Effector CD4-positive, alpha-beta T cell (primary cell): Measurements from ENCODE around the gene BRIP1.
"Not testable (repeated sequence)": the region's sequence is repeated elsewhere in the genome, so short reads cannot be mapped to it uniquely, and the experiment has no call there.

ENCODE experiments used
- DNase-seq: peaks from one replicate; pipeline ENCODE4 v3.0.0-alpha.2; 2020
- total RNA-seq: gene quantifications from one replicate; lab custom pipeline; 2026; lab: John Stamatoyannopoulos, UW

BRIP1 gene
- 6.8 reads per million, percentile 25 among the genes with 10 or more reads in this experiment for total RNA-seq

- DNase-seq, result peak; percentile 86
Observed at GRCh38 chr17:61862975-61863800, at the start of gene BRIP1. Gene BRIP1, minus strand, starts transcription at chr17:61863528. Its CDS starts 1,989 bp downstream, at chr17:61861539.

- DNase-seq, result no peak
Observed at GRCh38 chr17:61908292-61909037, 45.1 kb upstream of the BRIP1 start.

- DNase-seq, result no peak
Observed at GRCh38 chr17:61907361-61907760, 44.0 kb upstream of the BRIP1 start.

GRCh38 chr17:61904094-61904710, 40.9 kb upstream of the BRIP1 start:
- DNase-seq, result no peak

- DNase-seq, result no peak
Observed at GRCh38 chr17:61903251-61903650, 39.9 kb upstream of the BRIP1 start.

GRCh38 chr17:61897548-61898180, 34.3 kb upstream of the BRIP1 start:
- no peak for DNase-seq

GRCh38 chr17:61895391-61895790, 32.1 kb upstream of the BRIP1 start:
- no peak for DNase-seq

GRCh38 chr17:61894310-61894709, 31.0 kb upstream of the BRIP1 start:
- not testable (repeated sequence) for DNase-seq

GRCh38 chr17:61887733-61888132, 24.4 kb upstream of the BRIP1 start:
- DNase-seq, result not testable (repeated sequence)

GRCh38 chr17:61885865-61886264, 22.5 kb upstream of the BRIP1 start:
- not testable (repeated sequence) for DNase-seq

- no peak for DNase-seq
Observed at GRCh38 chr17:61884864-61885263, 21.5 kb upstream of the BRIP1 start.

- DNase-seq, result no peak
Observed at GRCh38 chr17:61880589-61881102, 17.3 kb upstream of the BRIP1 start.

GRCh38 chr17:61878984-61879612, 15.8 kb upstream of the BRIP1 start:
- DNase-seq, result no peak

GRCh38 chr17:61878520-61878919, 15.2 kb upstream of the BRIP1 start:
- DNase-seq, result no peak

- no peak for DNase-seq
Observed at GRCh38 chr17:61877837-61878236, 14.5 kb upstream of the BRIP1 start.

GRCh38 chr17:61875804-61876203, 12.5 kb upstream of the BRIP1 start:
- no peak for DNase-seq

- DNase-seq, result no peak
Observed at GRCh38 chr17:61875285-61875684, 12.0 kb upstream of the BRIP1 start.

- no peak for DNase-seq
Observed at GRCh38 chr17:61874075-61874474, 10.7 kb upstream of the BRIP1 start.

- no peak for DNase-seq
Observed at GRCh38 chr17:61872099-61872498, 8.8 kb upstream of the BRIP1 start.

- no peak for DNase-seq
Observed at GRCh38 chr17:61869138-61869537, 5.8 kb upstream of the BRIP1 start.

GRCh38 chr17:61868074-61868473, 4.7 kb upstream of the BRIP1 start:
- no peak for DNase-seq

- no peak for DNase-seq
Observed at GRCh38 chr17:61867033-61867432, 3.7 kb upstream of the BRIP1 start.
